AG04450 (cell line): Measurements from ENCODE around the gene ATP2B2. TPM values are rescaled to one million over a fixed set of nuclear protein-coding genes. Genes with fewer than 3 reads are reported as not detected.

Experiments used
- CTCF ChIA-PET: fragments of 300-600, 350-600 bp; formaldehyde crosslinking; extraction: SDS; loops from one replicate; lab custom pipeline; 2022; ENCODE audit warnings: antibody characterized with exemption, inconsistent platforms; lab: Charles Lee
- POLR2A ChIA-PET: fragments of 350-600 bp; formaldehyde crosslinking; extraction: SDS; loops from one replicate; lab custom pipeline; 2021; ENCODE audit warnings: antibody characterized with exemption, inconsistent platforms; lab: Yijun Ruan, JAX
- DNase-seq: peaks from one replicate; pipeline ENCODE4 v3.0.0-alpha.2; 2011; ENCODE audit warnings: low read depth, low spot score
- H3K27ac ChIP-seq: one replicate; pipeline ENCODE4 v1.5.1; 2012; ENCODE audit warnings: low read depth, low read length, control low read depth
- H3K27me3 ChIP-seq: one replicate; pipeline ENCODE4 v1.6.0; 2012; ENCODE audit warnings: low read length; ENCODE audit not compliant: control insufficient read depth, insufficient read depth
- H3K4me3 ChIP-seq: 2 replicates; pipeline ENCODE4 v1.5.1; 2011; ENCODE audit warnings: mild to moderate bottlenecking, low read depth, low read length, control low read depth
- H3K9me3 ChIP-seq: 2 replicates; pipeline ENCODE4 v1.5.1; 2012; ENCODE audit warnings: low read length; ENCODE audit not compliant: control insufficient read depth, insufficient read depth
- CTCF ChIP-seq: IDR thresholded peaks from 2 replicates; pipeline ENCODE4 v1.5.1; 2011; ENCODE audit warnings: low read depth, low read length, control low read depth, inconsistent platforms
- polyA plus RNA-seq: library from polyadenylated mRNA; depleted of rRNA; stranded (reverse); fragments of >200 nt; gene quantifications from 2 replicates; pipeline ENCODE4 v1.2.3, GENCODE V29; 2011

Gene ATP2B2
- polyA plus RNA-seq, 1 experiment, result 0.01 TPM

- CTCF ChIA-PET, result no interaction called here
- Histone ChIP-seq H3K27me3 (no peaks in the 10 kb centered on the region), H3K27ac (no peak overlapping the region), H3K9me3 (no peaks in the 10 kb centered on the region), H3K4me3 (no peak overlapping the region)
- POLR2A ChIA-PET, result interaction anchor here (0.8 kb wide), 1 partner anchor 11 kb away, joined by 3 read pairs; no protein-coding TSS in a partner anchor
- no peak for DNase-seq
- no peak for TF ChIP-seq CTCF
These were observed 200.5 kb downstream of the ATP2B2 start for GRCh38 chr3:10304905-10305304.

GRCh38 chr3:10303785-10304184 lies 201.6 kb downstream of the ATP2B2 start:
- no peak overlapping the region for H3K4me3 ChIP-seq
- ChIA-PET POLR2A (no interaction called here), CTCF (no interaction called here)
- no peak for DNase-seq
- H3K27me3 ChIP-seq, result no peaks in the 10 kb centered on the region
- H3K27ac ChIP-seq, result no peak overlapping the region
- TF ChIP-seq CTCF, result no peak
- H3K9me3 ChIP-seq, result no peaks in the 10 kb centered on the region

- H3K27ac ChIP-seq, result no peak overlapping the region
- no peaks in the 10 kb centered on the region for H3K9me3 ChIP-seq
- CTCF ChIA-PET, result no interaction called here
- DNase-seq, result no peak
- POLR2A ChIA-PET, result no interaction called here
- no peak for TF ChIP-seq CTCF
- no peaks in the 10 kb centered on the region for H3K27me3 ChIP-seq
- no peak overlapping the region for H3K4me3 ChIP-seq
These were observed 202.3 kb downstream of the ATP2B2 start for GRCh38 chr3:10303105-10303504.

- TF ChIP-seq CTCF, result no peak
- POLR2A ChIA-PET, result no interaction called here
- no peak for DNase-seq
- no peak overlapping the region for H3K27ac ChIP-seq
- H3K27me3 ChIP-seq, result no peaks in the 10 kb centered on the region
- H3K4me3 ChIP-seq, result no peak overlapping the region
- CTCF ChIA-PET, result no interaction called here
- H3K9me3 ChIP-seq, result no peaks in the 10 kb centered on the region
These were observed 205.3 kb downstream of the ATP2B2 start for GRCh38 chr3:10300087-10300486.

- TF ChIP-seq CTCF, result no peak
- Histone ChIP-seq H3K27me3 (no peaks in the 10 kb centered on the region), H3K9me3 (no peaks in the 10 kb centered on the region), H3K4me3 (no peak overlapping the region), H3K27ac (no peak overlapping the region)
- CTCF ChIA-PET, result no interaction called here
- POLR2A ChIA-PET, result no interaction called here
- DNase-seq, result no peak
These were observed 205.7 kb downstream of the ATP2B2 start for GRCh38 chr3:10299679-10300078.
